GM21390 (cell line): ENCODE measurements around the gene GTF3C5.
"Not testable (repeated sequence)": the region's sequence is repeated elsewhere in the genome, so short reads cannot be mapped to it uniquely, and the experiment has no call there.

Source experiments
- ATAC-seq: cut with Tn5 transposase; IDR thresholded peaks from one replicate; pipeline ENCODE4 v1.9.1; 2021; ENCODE audit not compliant: unreplicated experiment

The GTF3C5 gene

DNA sequence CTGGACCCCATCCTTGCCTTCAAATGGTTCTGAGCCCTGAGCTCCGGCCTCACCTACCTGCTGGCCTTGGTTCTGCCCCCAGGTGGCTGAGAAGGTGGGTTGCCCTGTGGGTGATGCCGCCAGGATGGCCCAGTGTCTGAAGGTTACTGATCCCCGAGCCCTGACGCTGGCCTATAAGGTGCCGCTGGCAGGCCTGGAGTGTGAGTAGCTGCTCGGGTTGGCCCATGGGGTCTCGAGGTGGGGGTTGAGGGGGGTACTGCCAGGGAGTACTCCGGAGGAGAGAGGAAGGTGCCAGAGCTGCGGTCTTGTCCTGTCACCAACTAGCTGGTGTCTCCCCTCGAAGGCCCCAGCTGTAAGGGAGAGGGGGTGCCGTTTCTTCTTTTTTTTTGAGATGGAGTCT lies 36.2 kb downstream of the GTF3C5 start:
- ATAC-seq, result no peak

DNA sequence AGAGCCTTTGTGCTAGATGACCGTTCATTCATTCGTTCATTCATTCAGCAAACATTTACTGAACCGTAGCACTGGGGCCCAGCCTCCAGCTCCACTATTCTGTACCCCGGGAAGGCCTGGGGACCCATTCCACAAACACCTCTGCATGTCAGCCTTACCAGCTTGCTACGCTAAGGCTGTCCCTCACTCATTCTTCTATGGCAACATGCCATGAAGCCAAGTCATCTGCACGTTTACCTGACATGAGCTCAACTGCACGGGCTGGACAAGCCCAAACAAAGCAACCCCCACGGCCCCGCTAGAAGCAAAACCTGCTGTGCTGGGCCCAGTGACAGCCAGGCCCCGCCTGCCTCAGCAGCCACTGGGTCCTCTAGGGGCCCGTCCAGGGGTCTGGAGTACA lies 37.0 kb downstream of the GTF3C5 start:
- no peak for ATAC-seq

DNA sequence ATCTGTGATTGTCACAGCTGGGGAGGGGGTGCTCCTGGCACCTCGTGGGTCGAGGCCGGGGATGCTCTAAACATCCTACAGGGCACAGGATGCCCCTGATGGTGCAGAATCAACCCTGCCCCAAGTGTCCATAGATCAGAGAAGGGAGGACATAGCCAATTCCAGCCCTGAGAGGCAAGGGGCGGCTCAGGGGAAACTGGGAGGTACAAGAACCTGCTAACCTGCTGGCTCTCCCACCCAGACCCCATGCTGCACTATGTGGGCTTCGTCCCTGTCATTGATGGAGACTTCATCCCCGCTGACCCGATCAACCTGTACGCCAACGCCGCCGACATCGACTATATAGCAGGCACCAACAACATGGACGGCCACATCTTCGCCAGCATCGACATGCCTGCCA lies 37.6 kb downstream of the GTF3C5 start:
- ATAC-seq, result not testable (repeated sequence)

DNA sequence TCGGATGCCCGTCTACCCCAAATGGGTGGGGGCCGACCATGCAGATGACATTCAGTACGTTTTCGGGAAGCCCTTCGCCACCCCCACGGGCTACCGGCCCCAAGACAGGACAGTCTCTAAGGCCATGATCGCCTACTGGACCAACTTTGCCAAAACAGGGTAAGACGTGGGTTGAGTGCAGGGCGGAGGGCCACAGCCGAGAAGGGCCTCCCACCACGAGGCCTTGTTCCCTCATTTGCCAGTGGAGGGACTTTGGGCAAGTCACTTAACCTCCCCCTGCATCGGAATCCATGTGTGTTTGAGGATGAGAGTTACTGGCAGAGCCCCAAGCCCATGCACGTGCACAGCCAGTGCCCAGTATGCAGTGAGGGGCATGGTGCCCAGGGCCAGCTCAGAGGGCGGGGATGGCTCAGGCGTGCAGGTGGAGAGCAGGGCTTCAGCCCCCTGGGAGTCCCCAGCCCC lies 39.7 kb downstream of the GTF3C5 start:
- not testable (repeated sequence) for ATAC-seq

DNA sequence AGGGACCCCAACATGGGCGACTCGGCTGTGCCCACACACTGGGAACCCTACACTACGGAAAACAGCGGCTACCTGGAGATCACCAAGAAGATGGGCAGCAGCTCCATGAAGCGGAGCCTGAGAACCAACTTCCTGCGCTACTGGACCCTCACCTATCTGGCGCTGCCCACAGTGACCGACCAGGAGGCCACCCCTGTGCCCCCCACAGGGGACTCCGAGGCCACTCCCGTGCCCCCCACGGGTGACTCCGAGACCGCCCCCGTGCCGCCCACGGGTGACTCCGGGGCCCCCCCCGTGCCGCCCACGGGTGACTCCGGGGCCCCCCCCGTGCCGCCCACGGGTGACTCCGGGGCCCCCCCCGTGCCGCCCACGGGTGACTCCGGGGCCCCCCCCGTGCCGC lies 40.2 kb downstream of the GTF3C5 start:
- not testable (repeated sequence) for ATAC-seq

DNA sequence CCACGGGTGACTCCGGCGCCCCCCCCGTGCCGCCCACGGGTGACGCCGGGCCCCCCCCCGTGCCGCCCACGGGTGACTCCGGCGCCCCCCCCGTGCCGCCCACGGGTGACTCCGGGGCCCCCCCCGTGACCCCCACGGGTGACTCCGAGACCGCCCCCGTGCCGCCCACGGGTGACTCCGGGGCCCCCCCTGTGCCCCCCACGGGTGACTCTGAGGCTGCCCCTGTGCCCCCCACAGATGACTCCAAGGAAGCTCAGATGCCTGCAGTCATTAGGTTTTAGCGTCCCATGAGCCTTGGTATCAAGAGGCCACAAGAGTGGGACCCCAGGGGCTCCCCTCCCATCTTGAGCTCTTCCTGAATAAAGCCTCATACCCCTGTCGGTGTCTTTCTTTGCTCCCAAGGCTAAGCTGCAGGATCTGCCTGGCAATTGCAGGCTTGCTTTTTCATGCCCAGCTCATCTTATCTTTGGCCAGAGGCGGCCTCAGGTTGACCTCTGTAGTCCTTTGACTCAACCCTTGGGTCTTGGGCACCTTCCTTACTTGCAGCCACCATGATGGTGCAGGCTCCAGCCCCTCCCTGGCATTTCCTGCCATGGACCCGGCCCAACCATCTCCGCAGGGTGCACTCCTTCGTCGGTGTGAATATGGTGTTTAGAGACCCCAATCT lies 40.8 kb downstream of the GTF3C5 start:
- ATAC-seq, result no peak

DNA sequence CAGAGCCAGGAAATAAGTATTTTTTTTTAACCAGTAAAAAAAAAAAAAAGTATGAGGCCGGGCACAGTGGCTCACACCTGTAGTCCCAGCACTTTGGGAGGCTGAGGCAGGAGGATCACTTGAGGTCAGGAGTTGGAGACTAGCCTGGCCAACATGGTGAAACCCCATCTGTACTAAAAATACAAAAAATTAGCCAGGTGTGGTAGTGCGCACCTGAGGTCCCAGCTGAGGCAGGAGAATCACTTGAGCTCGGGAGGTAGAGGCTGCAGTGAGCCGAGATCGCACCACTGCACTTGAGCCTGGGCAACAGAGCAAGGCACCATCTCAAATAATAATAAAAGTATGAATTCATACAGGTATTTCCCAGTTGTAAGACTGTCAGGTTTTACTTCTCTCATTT lies 41.4 kb downstream of the GTF3C5 start:
- ATAC-seq, result not testable (repeated sequence)

DNA sequence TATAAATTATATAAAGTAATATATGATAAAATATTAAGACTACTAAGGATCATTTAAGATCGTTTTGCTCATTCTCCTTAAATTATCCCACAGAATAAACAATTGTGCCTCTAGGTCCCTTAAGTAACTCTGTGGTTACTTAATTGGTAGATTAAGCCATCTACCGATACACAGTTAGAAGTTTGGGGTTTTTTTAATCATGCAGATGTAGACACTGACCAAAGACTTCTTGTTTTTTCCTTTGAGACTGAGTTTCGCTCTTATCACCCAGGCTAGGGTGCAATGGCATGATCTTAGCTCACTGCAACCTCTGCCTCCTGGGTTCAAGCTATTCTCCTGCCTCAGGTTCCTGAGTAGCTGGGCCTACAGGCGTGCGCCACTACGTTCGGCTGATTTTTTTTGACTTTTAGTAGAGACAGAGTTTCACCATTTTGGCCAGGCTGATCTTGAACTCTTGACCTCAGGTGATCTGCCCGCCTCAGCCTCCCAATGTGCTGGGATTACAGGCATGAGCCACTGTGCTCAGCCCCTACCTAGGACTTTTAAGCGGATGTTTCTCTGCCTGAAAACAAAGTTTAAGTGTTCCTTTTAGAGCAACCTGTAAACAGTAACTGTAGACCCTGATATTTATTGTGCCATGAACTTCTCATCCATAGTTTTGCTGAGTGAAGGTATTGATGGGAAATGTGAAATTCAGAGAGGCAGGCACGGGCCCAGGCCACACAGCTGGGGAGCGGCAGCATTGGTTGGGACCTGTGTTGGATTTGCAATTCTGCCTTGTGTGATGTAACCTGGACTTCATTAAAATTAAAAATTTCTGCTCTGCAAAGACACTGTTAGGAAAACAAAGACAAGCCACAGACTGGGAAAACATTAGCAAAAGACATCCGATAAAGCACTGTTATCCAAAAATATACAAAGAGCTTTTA lies 42.6 kb downstream of the GTF3C5 start:
- ATAC-seq, result no peak

DNA sequence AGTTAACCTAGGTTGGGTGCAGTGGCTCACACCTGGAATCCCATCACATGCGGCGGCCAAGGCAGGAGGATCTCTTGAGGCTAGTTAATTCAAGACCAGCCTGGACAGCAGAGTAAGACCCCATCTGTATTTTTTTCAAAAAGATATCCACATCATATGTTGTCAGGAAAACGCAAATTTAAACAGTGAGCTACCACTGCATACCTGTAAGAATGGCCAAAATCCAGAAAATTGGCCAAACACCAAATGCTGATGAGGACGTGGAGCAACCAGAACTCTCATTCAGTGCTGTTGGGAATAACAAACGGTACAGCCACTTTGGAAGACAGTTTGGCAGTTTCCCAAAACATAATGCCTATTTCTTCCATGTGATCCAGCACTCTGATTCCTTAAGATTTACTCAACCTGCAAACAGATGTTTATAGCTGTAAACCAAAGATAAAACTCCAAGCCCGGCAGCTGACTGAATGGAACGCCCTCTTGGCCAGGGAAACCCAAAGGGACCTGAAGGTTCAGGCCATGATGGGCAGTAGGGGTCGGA lies 43.4 kb downstream of the GTF3C5 start:
- ATAC-seq, result no peak

DNA sequence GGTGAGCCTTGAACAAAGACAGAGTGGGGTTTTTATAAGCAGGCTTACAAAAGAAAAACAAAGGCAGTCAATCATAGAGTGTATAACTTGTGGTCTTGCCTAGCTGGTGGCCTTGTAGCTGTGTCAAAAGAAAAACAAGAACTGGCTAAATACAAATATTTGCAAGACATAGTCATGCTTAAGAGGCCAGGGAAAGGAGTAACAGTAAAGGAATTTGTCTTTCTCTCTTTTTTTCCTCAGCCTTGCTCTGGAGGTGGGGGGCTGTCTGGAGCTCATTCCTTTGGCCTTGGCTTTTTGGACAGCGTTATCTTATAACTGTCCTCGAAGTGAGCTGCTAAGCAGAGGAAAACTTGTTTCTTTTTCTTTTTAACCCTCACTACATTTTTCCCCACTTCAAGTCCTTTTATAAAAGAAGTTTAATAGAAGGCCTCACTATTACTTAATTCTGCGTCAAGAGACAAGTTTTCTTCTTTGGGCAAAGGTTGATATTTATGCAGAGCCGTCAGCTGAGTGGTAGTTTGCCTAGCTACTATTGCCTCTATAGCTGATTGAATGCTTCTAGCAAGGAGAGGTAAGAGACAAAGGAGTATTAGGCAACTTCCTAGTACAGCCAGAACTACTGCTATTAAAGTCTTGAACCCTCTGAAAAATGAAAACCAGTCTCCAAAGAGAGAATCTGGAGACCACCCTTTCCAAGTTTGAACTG lies 45.3 kb downstream of the GTF3C5 start:
- ATAC-seq, result no peak

DNA sequence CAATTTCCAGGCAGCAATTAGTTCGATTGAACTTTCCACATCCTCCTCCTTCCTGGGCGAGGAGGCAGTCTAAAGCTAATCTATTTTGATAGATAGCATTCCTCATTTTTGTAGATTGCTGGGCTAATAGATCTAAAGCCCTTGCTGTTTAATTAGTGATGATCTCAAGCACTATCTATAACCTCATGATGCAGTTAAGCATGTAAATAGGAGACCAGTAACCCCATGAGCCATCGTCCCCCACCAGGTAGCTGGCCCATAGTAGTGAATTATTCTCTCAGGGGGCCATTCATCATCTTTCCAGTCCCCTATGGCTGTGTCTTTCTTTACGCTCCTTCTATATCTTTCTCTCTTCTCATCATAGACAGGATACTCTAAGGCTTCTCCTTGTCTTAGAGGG lies 45.9 kb downstream of the GTF3C5 start:
- no peak for ATAC-seq

DNA sequence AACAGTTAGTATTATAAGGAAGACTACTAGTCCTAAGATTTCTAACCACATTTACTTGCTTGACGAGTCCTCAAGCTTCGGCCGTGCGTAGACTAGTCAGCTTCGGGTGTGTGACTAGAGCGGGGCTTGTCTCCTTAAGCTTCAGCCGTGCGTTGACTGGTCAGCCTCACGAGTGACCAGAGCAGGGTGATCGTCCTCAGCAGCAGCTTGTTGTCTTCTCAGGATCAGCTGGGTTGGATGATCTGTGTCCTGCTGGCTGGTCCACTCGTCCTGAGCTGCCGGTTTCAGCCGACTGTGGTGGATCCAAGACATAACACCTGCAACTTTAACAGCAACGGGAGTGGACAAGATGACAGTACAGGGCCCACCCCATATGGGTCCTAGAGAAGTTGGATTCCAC lies 47.7 kb downstream of the GTF3C5 start:
- no peak for ATAC-seq

DNA sequence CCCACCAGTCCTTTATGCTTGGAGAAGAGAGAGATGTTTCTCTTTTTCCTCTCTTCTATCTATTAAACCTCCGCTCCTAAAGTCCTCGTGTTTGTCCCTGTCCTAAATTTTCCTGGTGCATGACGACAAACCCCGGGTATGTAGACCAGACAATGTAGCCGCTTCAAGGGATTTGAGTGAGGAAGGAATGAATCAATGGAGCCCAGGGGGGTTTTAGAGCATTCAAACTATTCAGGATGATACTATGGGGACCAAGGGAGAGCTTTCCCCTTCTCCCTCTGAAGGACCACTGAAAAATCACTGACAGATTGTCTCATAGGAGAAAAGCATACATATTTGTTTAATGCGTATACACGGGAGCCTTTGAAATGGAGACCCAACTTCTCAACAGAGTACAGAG lies 49.4 kb downstream of the GTF3C5 start:
- ATAC-seq, result no peak

DNA sequence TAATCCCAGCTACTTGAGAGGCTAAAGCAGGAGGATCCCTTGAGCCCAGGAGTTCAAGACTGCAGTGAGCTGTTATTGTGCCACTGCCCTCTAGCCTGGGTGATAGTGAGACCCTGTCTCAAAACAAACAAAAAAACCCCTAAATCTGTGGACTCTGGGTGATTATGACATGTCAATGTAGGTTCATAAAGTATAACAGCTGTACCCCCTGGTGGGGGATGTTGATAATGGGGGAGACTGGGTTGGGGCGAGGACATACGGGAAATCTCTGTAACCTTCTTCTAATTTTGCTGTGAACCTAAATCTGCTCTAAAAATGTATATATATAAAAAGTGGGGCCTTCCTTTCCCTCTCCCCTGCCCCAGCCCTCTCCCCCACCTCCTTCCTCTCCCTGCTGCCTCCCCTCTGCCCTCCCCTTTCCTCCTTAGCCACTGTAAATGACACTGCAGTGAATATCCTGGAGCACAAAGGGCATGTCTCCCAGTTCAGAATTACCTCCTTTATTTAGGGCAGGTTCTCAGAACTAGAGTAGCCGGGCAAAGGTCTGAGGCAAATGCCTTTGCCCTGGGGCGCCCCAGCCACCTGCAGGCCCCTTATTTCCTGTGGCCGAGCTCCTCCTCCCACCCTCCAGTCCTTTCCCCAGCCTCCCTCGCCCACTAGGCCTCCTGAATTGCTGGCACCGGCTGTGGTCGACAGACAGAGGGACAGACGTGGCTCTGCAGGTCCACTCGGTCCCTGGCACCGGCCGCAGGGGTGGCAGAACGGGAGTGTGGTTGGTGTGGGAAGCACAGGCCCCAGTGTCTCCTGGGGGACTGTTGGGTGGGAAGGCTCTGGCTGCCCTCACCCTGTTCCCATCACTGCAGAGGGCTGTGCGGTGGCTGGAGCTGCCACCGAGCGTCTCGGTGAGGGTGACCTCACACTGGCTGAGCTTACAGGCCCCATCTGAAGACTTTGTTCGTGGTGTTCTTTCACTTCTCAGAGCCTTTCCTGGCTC lies 50.3 kb downstream of the GTF3C5 start:
- not testable (repeated sequence) for ATAC-seq

DNA sequence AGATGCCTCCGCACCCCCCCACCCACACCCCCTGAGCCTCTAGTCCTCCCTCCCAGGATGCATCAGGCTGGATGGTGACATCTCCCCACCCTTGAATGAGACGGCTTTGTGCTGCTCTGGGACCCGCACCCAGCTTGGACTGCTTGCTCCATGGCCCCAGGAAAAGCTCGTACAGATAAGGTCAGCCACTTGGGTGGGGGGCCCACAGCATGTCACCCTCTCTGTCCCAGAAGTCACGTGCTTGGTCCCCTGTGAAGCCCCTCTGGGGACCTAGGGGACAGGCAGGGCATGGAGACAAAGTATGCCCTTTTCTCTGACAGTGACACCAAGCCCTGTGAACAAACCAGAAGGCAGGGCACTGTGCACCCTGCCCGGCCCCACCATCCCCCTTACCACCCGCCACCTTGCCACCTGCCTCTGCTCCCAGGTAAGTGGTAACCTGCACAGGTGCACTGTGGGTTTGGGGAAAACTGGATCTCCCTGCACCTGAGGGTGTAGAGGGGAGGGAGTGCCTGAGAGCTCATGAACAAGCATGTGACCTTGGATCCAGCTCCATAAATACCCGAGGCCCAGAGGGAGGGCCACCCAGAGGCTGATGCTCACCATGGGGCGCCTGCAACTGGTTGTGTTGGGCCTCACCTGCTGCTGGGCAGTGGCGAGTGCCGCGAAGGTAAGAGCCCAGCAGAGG lies 51.3 kb downstream of the GTF3C5 start:
- not testable (repeated sequence) for ATAC-seq

DNA sequence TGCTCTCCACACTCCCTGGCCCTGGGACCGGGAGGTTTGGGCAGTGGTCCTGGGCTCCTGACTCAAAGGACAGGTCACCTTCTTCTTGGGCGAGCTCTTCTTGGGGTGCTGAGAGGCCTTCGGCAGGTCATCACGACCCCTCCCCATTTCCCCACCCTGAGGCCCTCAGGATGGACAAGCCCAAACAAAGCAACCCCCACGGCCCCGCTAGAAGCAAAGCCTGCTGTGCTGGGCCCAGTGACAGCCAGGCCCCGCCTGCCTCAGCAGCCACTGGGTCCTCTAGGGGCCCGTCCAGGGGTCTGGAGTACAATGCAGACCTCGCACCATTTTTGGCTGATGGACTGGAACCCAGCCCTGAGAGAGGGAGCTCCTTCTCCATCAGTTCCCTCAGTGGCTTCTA lies 52.9 kb downstream of the GTF3C5 start:
- ATAC-seq, result not testable (repeated sequence)

DNA sequence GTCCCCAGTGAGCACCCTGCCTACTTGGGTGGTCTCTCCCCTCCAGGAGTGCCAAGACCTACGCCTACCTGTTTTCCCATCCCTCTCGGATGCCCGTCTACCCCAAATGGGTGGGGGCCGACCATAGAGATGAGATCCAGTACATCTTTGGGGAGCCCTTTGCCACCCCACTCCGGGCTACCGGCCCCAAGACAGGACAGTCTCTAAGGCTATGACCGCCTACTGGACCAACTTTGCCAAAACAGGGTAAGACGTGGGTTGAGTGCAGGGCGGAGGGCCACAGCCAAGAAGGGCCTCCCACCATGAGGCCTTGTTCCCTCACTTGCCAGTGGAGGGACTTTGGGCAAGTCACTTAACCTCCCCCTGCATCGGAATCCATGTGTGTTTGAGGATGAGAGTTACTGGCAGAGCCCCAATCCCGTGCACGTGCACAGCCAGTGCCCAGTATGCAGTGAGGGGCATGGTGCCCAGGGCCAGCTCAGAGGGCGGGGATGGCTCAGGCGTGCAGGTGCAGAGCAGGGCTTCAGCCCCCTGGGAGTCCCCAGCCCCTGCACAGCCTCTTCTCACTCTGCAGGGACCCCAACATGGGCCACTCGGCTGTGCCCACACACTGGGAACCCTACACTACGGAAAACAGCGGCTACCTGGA lies 55.5 kb downstream of the GTF3C5 start:
- ATAC-seq, result not testable (repeated sequence)

DNA sequence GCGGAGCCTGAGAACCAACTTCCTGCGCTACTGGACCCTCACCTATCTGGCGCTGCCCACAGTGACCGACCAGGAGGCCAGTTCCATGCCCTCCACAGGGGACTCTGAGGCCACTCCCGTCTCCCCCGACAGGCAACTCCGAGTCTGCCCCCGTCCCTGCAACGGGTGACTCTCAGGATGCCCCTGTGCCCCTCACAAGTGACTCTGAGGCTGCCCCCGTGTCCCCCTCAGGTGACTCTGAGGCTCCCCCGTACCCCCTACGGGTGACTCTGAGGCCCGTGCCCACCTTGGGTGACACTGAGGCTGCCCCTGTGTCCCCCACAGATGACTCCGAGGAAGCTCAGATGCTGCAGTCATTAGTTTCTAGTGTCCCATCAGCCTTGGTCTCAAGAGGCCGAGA lies 56.1 kb downstream of the GTF3C5 start:
- ATAC-seq, result no peak
